GM12873 (cell line): ENCODE data around the gene SEC14L3.

Experiments used
- CTCF ChIP-seq: IDR thresholded peaks from 2 replicates; pipeline ENCODE4 v1.5.1; 2012; ENCODE audit warnings: low read depth, mild to moderate bottlenecking, moderate library complexity, low read length, control low read depth; ENCODE audit not compliant: insufficient read depth; ENCODE audit errors: missing control alignments

SEC14L3 gene

GRCh38 chr22:30500628-30501027, 28.8 kb upstream of the SEC14L3 start:
- TF ChIP-seq CTCF: no peak

DNA sequence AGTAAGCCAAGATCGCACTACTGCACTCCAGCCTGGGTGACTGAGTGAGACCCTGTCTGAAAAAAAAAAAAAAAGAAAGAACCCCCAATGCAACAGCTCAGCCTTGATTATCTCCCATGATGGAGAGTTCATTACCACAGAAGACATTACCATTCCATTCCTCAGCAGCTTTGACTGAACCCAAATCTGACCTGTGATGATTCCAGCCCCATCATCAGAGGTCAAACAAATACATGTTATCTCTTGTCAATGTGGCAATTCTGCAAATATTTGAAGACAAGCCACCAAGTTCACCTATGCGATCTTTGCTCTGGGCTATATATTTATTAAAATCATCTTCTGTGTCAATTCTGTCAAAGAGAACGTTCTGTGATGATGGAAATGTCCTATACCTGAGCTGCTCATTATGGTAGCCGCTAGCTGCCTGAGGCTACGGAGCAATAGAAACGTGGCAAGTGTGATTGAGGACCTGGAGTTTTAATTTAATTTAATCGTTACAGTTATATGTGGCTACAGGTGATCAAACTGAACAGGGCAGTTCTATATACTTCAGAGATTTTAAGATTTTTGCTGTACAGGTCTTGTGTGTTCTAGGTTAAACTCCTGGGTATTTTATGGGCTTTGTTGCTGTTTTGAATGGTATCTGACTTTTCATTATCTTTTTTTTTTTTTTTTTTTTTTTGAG, 25.8 kb upstream of the SEC14L3 start:
- TF ChIP-seq CTCF: no peak

GRCh38 chr22:30495041-30495784, 23.4 kb upstream of the SEC14L3 start:
- TF ChIP-seq CTCF: no peak

- TF ChIP-seq CTCF: no peak
Observed at GRCh38 chr22:30492144-30492543, 20.3 kb upstream of the SEC14L3 start.

- no peak for TF ChIP-seq CTCF
Observed at GRCh38 chr22:30491381-30491780, 19.6 kb upstream of the SEC14L3 start.

DNA sequence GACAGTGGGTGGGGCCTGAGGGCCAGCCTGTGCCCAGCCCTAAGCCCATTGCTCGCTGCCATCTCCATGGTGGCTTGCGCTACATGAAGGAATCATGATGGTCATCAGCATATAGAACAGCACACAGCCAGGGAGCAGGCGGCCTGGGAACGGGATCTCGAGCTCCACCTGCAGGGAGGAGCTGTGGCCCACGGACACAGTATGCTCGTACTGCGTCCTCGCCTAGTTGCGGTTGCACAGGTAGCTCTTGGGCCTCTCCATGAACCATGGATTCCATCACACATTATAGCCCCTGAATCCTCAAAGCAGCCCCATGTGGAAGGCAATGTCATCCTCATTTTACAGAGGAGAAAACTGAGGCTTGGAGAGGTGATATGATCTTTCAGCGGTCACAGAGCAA, 18.6 kb upstream of the SEC14L3 start:
- peak; percentile 51 for TF ChIP-seq CTCF

GRCh38 chr22:30488121-30488520, 16.3 kb upstream of the SEC14L3 start:
- TF ChIP-seq CTCF: no peak
